PC-3 (cell line): ENCODE results near the gene PPFIBP2. TPM values are rescaled to one million over a fixed set of nuclear protein-coding genes. Genes with fewer than 3 reads are reported as not detected.

Source experiments
- ATAC-seq: fragments of 200-7000 bp; cut with Tn5 transposase; 2 replicates; pipeline ENCODE4 v1.9.1; 2020; ENCODE audit warnings: mild to moderate bottlenecking, moderate library complexity
- BruUV-seq: library from RNA; stranded (reverse); fragments of 400-500 nt; replicated peaks from 2 replicates; lab custom pipeline; 2021; lab: Mats Ljungman, UMichigan
- CTCF ChIA-PET: fragments of 300-600 bp; sonication (Branson Sonifier 250); formaldehyde crosslinking; loops from one replicate; lab custom pipeline; 2022; ENCODE audit warnings: antibody characterized with exemption; lab: Charles Lee
- POLR2A ChIA-PET: fragments of 300-600 bp; sonication (Branson Sonifier 250); formaldehyde crosslinking; loops from one replicate; lab custom pipeline; 2022; ENCODE audit warnings: antibody characterized with exemption; ENCODE audit not compliant: unreplicated experiment; lab: Charles Lee
- DNase-seq: peaks from one replicate; pipeline ENCODE4 v3.0.0-alpha.2; 2015
- H2AFZ ChIP-seq: fragments of 300-600 bp; sonication (generic); 2 replicates; pipeline ENCODE4 v1.6.0; 2016; ENCODE audit warnings: antibody characterized with exemption, low read length
- H3F3A ChIP-seq: fragments of 300-600 bp; sonication (generic); one replicate; pipeline ENCODE4 v1.6.0; 2017; ENCODE audit warnings: antibody characterized with exemption, low read length, control low read depth, mild to moderate bottlenecking; ENCODE audit not compliant: unreplicated experiment
- H3K27ac ChIP-seq: fragments of 300-600 bp; sonication (generic); 2 replicates; pipeline ENCODE4 v1.5.1; 2016; ENCODE audit warnings: mild to moderate bottlenecking, low read length
- H3K27me3 ChIP-seq: fragments of 300-600 bp; sonication (generic); 2 replicates; pipeline ENCODE4 v1.6.1; 2016; ENCODE audit warnings: low read length, mixed read lengths
- H3K36me3 ChIP-seq: fragments of 300-600 bp; sonication (generic); 2 replicates; pipeline ENCODE4 v1.6.1; 2016; ENCODE audit warnings: low read depth, mixed run types, low read length, mixed read lengths
- H3K4me1 ChIP-seq: fragments of 300-600 bp; sonication (generic); 2 replicates; pipeline ENCODE4 v1.5.1; 2016; ENCODE audit warnings: low read length; ENCODE audit not compliant: insufficient read depth
- H3K4me2 ChIP-seq: fragments of 300-600 bp; sonication (generic); 2 replicates; pipeline ENCODE4 v1.6.0; 2016; ENCODE audit warnings: low read length
- H3K4me3 ChIP-seq: fragments of 300-600 bp; sonication (generic); 2 replicates; pipeline ENCODE4 v1.5.1; 2016; ENCODE audit warnings: mild to moderate bottlenecking, low read length, mixed read lengths
- H3K79me2 ChIP-seq: fragments of 300-600 bp; sonication (generic); 2 replicates; pipeline ENCODE4 v1.6.1; 2017; ENCODE audit warnings: low read length, mixed read lengths
- H3K9ac ChIP-seq: fragments of 300-600 bp; sonication (generic); 2 replicates; pipeline ENCODE4 v1.6.0; 2016; ENCODE audit warnings: mild to moderate bottlenecking, low read length
- H3K9me2 ChIP-seq: fragments of 300-600 bp; sonication (generic); replicated peaks from 2 replicates; pipeline ENCODE4 v1.6.1; 2016; ENCODE audit warnings: mixed run types, low read length, mixed read lengths
- H3K9me3 ChIP-seq: fragments of 300-600 bp; sonication (generic); 2 replicates; pipeline ENCODE4 v1.6.1; 2016; ENCODE audit warnings: low read length, mixed read lengths
- H4K20me1 ChIP-seq: fragments of 300-600 bp; sonication (generic); 2 replicates; pipeline ENCODE4 v1.6.1; 2016; ENCODE audit warnings: low read length, mixed read lengths
- CTCF ChIP-seq: fragments of 300-600 bp; sonication (generic); conservative IDR thresholded peaks from 2 replicates; pipeline ENCODE4 v1.5.1; 2017; ENCODE audit warnings: antibody characterized with exemption, low read depth, mild to moderate bottlenecking, low read length
- EZH2 ChIP-seq: fragments of 300-600 bp; sonication (generic); IDR thresholded peaks from one replicate; pipeline ENCODE4 v1.6.1; 2017; ENCODE audit warnings: antibody characterized with exemption, mild to moderate bottlenecking, low read length; ENCODE audit not compliant: unreplicated experiment
- EZH2phosphoT487 ChIP-seq: fragments of 300-600 bp; sonication (generic); IDR thresholded peaks from 2 replicates; pipeline ENCODE4 v1.6.1; 2018; ENCODE audit warnings: mild to moderate bottlenecking, antibody characterized with exemption, low read length, borderline replicate concordance
- intact Hi-C: fragments of 100-400 bp; cut with micrococcal nuclease; formaldehyde crosslinking; loops from 2 replicates; pipeline ENCODE4 v1.9.0; 2023
- total RNA-seq: library from RNA; depleted of rRNA; stranded (reverse); fragments of >200 nt; gene quantifications from 2 replicates; pipeline ENCODE4 v1.2.3, GENCODE V29; 2014

PPFIBP2 gene
- total RNA-seq, 1 experiment from 2014 or later, result 3.2 TPM

- Histone ChIP-seq H3K4me2 (no peak overlapping the region), H3K27ac (no peak overlapping the region), H3K27me3 (peaks cover 28% of the 10 kb centered on the region; the same call in 1 of the 2 replicates), H3K9me3 (no peaks in the 10 kb centered on the region), H3K4me1 (peaks cover 4% of the 10 kb centered on the region; the same call in 1 of the 2 replicates), H4K20me1 (no peaks in the 10 kb centered on the region), H3F3A (no peaks in the 10 kb centered on the region), H3K4me3 (no peak overlapping the region), H3K79me2 (no peaks in the 10 kb centered on the region), H3K36me3 (no peaks in the 10 kb centered on the region), H3K9me2 (no peaks in the 10 kb centered on the region), H3K9ac (no peak overlapping the region), H2AFZ (no peak overlapping the region)
- ChIA-PET CTCF (no interaction called here), POLR2A (no interaction called here)
- DNase-seq (no peak), ATAC-seq (no peak)
- no peak for TF ChIP-seq EZH2phosphoT487
- TF ChIP-seq CTCF, result no peak
- no peak for TF ChIP-seq EZH2
- no TSS peak for BruUV-seq
- intact Hi-C loops, result no loop called here
These were observed 23.3 kb upstream of the PPFIBP2 start for GRCh38 chr11:7490535-7490934.

- Histone ChIP-seq H3K27me3 (peaks cover 22% of the 10 kb centered on the region; the same call in 1 of the 2 replicates), H3K27ac (no peak overlapping the region), H3K9ac (no peak overlapping the region), H3K4me3 (no peak overlapping the region), H3F3A (no peaks in the 10 kb centered on the region), H2AFZ (no peak overlapping the region), H3K9me2 (no peaks in the 10 kb centered on the region), H3K36me3 (no peaks in the 10 kb centered on the region), H4K20me1 (no peaks in the 10 kb centered on the region), H3K4me1 (peaks cover 4% of the 10 kb centered on the region; the same call in 1 of the 2 replicates), H3K9me3 (no peaks in the 10 kb centered on the region), H3K4me2 (no peak overlapping the region), H3K79me2 (no peaks in the 10 kb centered on the region)
- BruUV-seq, result no TSS peak
- intact Hi-C loops, result no loop called here
- CTCF ChIA-PET, result no interaction called here
- POLR2A ChIA-PET, result no interaction called here
- TF ChIP-seq EZH2 (no peak), CTCF (no peak), EZH2phosphoT487 (no peak)
- ATAC-seq (no peak), DNase-seq (no peak)
These were observed 21.5 kb upstream of the PPFIBP2 start for GRCh38 chr11:7492253-7492652.

- H4K20me1 ChIP-seq, result no peaks in the 10 kb centered on the region
- no peak overlapping the region for H3K27ac ChIP-seq
- TF ChIP-seq EZH2phosphoT487, result no peak
- DNase-seq (no peak), ATAC-seq (no peak)
- H3F3A ChIP-seq, result no peaks in the 10 kb centered on the region
- H3K9me3 ChIP-seq, result no peaks in the 10 kb centered on the region
- no peak overlapping the region for H3K4me2 ChIP-seq
- H3K9ac ChIP-seq, result no peak overlapping the region
- no TSS peak for BruUV-seq
- ChIA-PET CTCF (no interaction called here), POLR2A (no interaction called here)
- H3K36me3 ChIP-seq, result no peaks in the 10 kb centered on the region
- H3K4me3 ChIP-seq, result no peak overlapping the region
- peaks cover 4% of the 10 kb centered on the region; the same call in 1 of the 2 replicates for H3K4me1 ChIP-seq
- no peaks in the 10 kb centered on the region for H3K9me2 ChIP-seq
- intact Hi-C loops, result no loop called here
- H2AFZ ChIP-seq, result no peak overlapping the region
- H3K27me3 ChIP-seq, result peaks cover 26% of the 10 kb centered on the region
- H3K79me2 ChIP-seq, result no peaks in the 10 kb centered on the region
These were observed 20.1 kb upstream of the PPFIBP2 start for GRCh38 chr11:7493670-7494069.
